SK-N-SH (cell line): ENCODE data around the gene EIF3A. TPM values are rescaled to one million over a fixed set of nuclear protein-coding genes. Genes with fewer than 3 reads are reported as not detected.

ENCODE experiments used
- CTCF ChIA-PET: fragments of 300-600, 350-600 bp; formaldehyde crosslinking; extraction: SDS; loops from one replicate; lab custom pipeline; 2021; lab: Yijun Ruan, JAX
- POLR2A ChIA-PET: fragments of 350-600 bp; sonication (Branson Sonifier 250); formaldehyde crosslinking; extraction: SDS; loops from one replicate; lab custom pipeline; 2020; ENCODE audit warnings: antibody characterized with exemption, inconsistent platforms; lab: Yijun Ruan, JAX
- DNase-seq: peaks from one replicate; pipeline ENCODE4 v3.0.0; 2012
- H2AFZ ChIP-seq: fragments of 200-600 bp; sonication (generic); 2 replicates; pipeline ENCODE4 v1.8.1; 2016; ENCODE audit warnings: antibody characterized with exemption, mild to moderate bottlenecking, low read depth
- H3F3A ChIP-seq: fragments of 200-600 bp; sonication (generic); replicated peaks from 2 replicates; pipeline ENCODE3; 2016; ENCODE audit warnings: antibody characterized with exemption, mild to moderate bottlenecking; ENCODE audit not compliant: insufficient read depth
- H3K27ac ChIP-seq, 2 experiments: fragments of 200-500 bp in 1 of 2; fragments of 200-600 bp in 1 of 2; sonication (Bioruptor generic) in 1 of 2; sonication (generic), shearing (Covaris generic) in 1 of 2; 2 replicates each; pipeline versions ENCODE4 v1.5.1 to v1.6.1; 2014 to 2016; ENCODE audit warnings: low read depth in 2 of 2, inconsistent platforms in 1 of 2, low read length in 1 of 2, mild to moderate bottlenecking in 1 of 2, mixed read lengths in 1 of 2
- H3K27me3 ChIP-seq: fragments of 200-600 bp; sonication (generic), shearing (Covaris generic); 2 replicates; pipeline ENCODE4 v1.6.1; 2016; ENCODE audit warnings: mixed run types; ENCODE audit not compliant: insufficient read depth
- H3K36me3 ChIP-seq, 2 experiments: fragments of 200-500 bp in 1 of 2; fragments of 200-600 bp in 1 of 2; sonication (Bioruptor generic) in 1 of 2; sonication (generic) in 1 of 2; replicated peaks in 1 of 2; 2 replicates each; pipeline versions ENCODE3 to v1.5.1; 2014 to 2016; ENCODE audit warnings: low read length in 1 of 2, mild to moderate bottlenecking in 1 of 2; ENCODE audit not compliant: insufficient read depth in 2 of 2, control insufficient read depth in 1 of 2
- H3K4me1 ChIP-seq, 2 experiments: fragments of 200-500 bp in 1 of 2; fragments of 200-600 bp in 1 of 2; sonication (Bioruptor generic) in 1 of 2; sonication (generic), shearing (Covaris generic) in 1 of 2; 2 replicates each; pipeline versions ENCODE4 v1.5.1 to v1.6.1; 2014 to 2016; ENCODE audit warnings: low read depth in 1 of 2, low read length in 1 of 2, mixed run types in 1 of 2; ENCODE audit not compliant: insufficient read depth in 2 of 2, control insufficient read depth in 1 of 2
- H3K4me2 ChIP-seq: fragments of 200-600 bp; sonication (generic), shearing (Covaris generic); 2 replicates; pipeline ENCODE4 v1.6.1; 2017; ENCODE audit warnings: mixed run types
- H3K4me3 ChIP-seq, 2 experiments: fragments of 200-500 bp in 1 of 2; fragments of 200-600 bp in 1 of 2; sonication (Bioruptor generic) in 1 of 2; sonication (generic), shearing (Covaris generic) in 1 of 2; 2 replicates each; pipeline versions ENCODE4 v1.5.1 to v1.8.1; 2014 to 2016; ENCODE audit warnings: low read depth in 2 of 2, inconsistent platforms in 1 of 2, low read length in 1 of 2, mild to moderate bottlenecking in 1 of 2, mixed read lengths in 1 of 2, moderate library complexity in 1 of 2
- H3K79me2 ChIP-seq: fragments of 200-600 bp; sonication (generic); 2 replicates; pipeline ENCODE4 v1.8.1; 2017; ENCODE audit warnings: mild to moderate bottlenecking; ENCODE audit not compliant: insufficient read depth
- H3K9ac ChIP-seq: fragments of 200-600 bp; sonication (generic); 2 replicates; pipeline ENCODE4 v1.6.1; 2017; ENCODE audit warnings: mixed run types
- H3K9me2 ChIP-seq: fragments of 200-600 bp; sonication (generic); 2 replicates; pipeline ENCODE4 v1.6.1; 2017; ENCODE audit warnings: mixed run types
- H3K9me3 ChIP-seq: fragments of 200-600 bp; sonication (generic); 2 replicates; pipeline ENCODE4 v1.6.1; 2017; ENCODE audit warnings: mixed run types, mild to moderate bottlenecking, moderate library complexity
- H4K20me1 ChIP-seq: fragments of 200-600 bp; sonication (generic); 2 replicates; pipeline ENCODE4 v1.6.1; 2017; ENCODE audit warnings: mild to moderate bottlenecking, mixed run types; ENCODE audit not compliant: insufficient read depth
- ELF1 ChIP-seq: IDR thresholded peaks from 2 replicates; pipeline ENCODE4 v1.4.0; 2012
- EP300 ChIP-seq, 2 experiments: IDR thresholded peaks; 2 replicates each; pipeline versions ENCODE4 v1.4.0 to v1.6.1; 2012; ENCODE audit warnings: borderline replicate concordance in 1 of 2, low read depth in 1 of 2, low read length in 1 of 2
- EZH2phosphoT487 ChIP-seq: fragments of 200-600 bp; sonication (generic); IDR thresholded peaks from 2 replicates; pipeline ENCODE4 v1.6.1; 2017; ENCODE audit warnings: low read depth, mixed run types, mild to moderate bottlenecking, antibody characterized with exemption, moderate library complexity, borderline replicate concordance
- FOSL2 ChIP-seq: IDR thresholded peaks from 2 replicates; pipeline ENCODE4 v1.4.0; 2012; ENCODE audit warnings: low read depth, mild to moderate bottlenecking, moderate library complexity, borderline replicate concordance
- FOXJ3 ChIP-seq: sonication (generic); formaldehyde crosslinking; IDR thresholded peaks from 2 replicates; pipeline ENCODE4 v1.5.1; 2020; ENCODE audit warnings: mild to moderate bottlenecking, missing genetic modification reagents
- GABPA ChIP-seq: IDR thresholded peaks from 2 replicates; pipeline ENCODE4 v1.4.0; 2012; ENCODE audit warnings: low read depth, mild to moderate bottlenecking
- GATA2 ChIP-seq: sonication (generic); formaldehyde crosslinking; IDR thresholded peaks from 2 replicates; pipeline ENCODE4 v1.5.0; 2020; ENCODE audit warnings: mild to moderate bottlenecking, missing genetic modification reagents
- JUND ChIP-seq: IDR thresholded peaks from 2 replicates; pipeline ENCODE4 v1.4.0; 2012
- MAX ChIP-seq: IDR thresholded peaks from 2 replicates; pipeline ENCODE4 v1.4.0; 2012; ENCODE audit warnings: low read depth
- MEF2A ChIP-seq: IDR thresholded peaks from 2 replicates; pipeline ENCODE4 v1.4.0; 2012; ENCODE audit warnings: low read depth, borderline replicate concordance
- NFIC ChIP-seq: IDR thresholded peaks from 2 replicates; pipeline ENCODE4 v1.4.0; 2012; ENCODE audit warnings: borderline replicate concordance
- NRF1 ChIP-seq: IDR thresholded peaks from 2 replicates; pipeline ENCODE4 v1.6.1; 2012; ENCODE audit warnings: low read depth, mild to moderate bottlenecking, low read length
- PBX3 ChIP-seq: IDR thresholded peaks from 2 replicates; pipeline ENCODE4; 2012
- RAD21 ChIP-seq: IDR thresholded peaks from 2 replicates; pipeline ENCODE4 v1.6.1; 2012; ENCODE audit warnings: mild to moderate bottlenecking, low read length
- RCOR1 ChIP-seq: fragments of 150-350 bp; IDR thresholded peaks from 2 replicates; pipeline ENCODE4 v1.6.1; 2017; ENCODE audit warnings: antibody characterized with exemption, low read length
- RFX5 ChIP-seq: IDR thresholded peaks from 2 replicates; pipeline ENCODE4 v1.6.1; 2012; ENCODE audit warnings: mild to moderate bottlenecking, improper control_type of control experiment, low read length
- SMC3 ChIP-seq: IDR thresholded peaks from 2 replicates; pipeline ENCODE4 v1.6.1; 2012; ENCODE audit warnings: low read depth, low read length, improper control_type of control experiment
- TEAD4 ChIP-seq: IDR thresholded peaks from 2 replicates; pipeline ENCODE4 v1.4.0; 2012; ENCODE audit warnings: mild to moderate bottlenecking, borderline replicate concordance; ENCODE audit not compliant: insufficient read depth
- YY1 ChIP-seq: IDR thresholded peaks from 2 replicates; pipeline ENCODE4 v1.4.0; 2012; ENCODE audit warnings: low read depth, mild to moderate bottlenecking
- whole genome bisulfite sequencing: methylation state at CpG from one replicate; pipeline ENCODE4 v1.1.6; 2017; ENCODE audit warnings: low lambda C conversion rate; 5-methylcytosine and 5-hydroxymethylcytosine counted together
- polyA plus RNA-seq, 3 experiments: library from polyadenylated mRNA; depleted of rRNA; stranded (reverse); fragments of >200 nt; gene quantifications; 2 replicates each; pipeline ENCODE4 v1.2.3, GENCODE V29; 2012
- TF ChIP-seq, protein P1 (sequence below): fragments of 150-350 bp; IDR thresholded peaks from 2 replicates; pipeline ENCODE4 v1.6.1; 2016; ENCODE audit warnings: mild to moderate bottlenecking, low read depth, low read length
- TF ChIP-seq, protein P2 (sequence below): fragments of 200-600 bp; sonication (generic); IDR thresholded peaks from 2 replicates; pipeline ENCODE4 v1.6.1; 2017; ENCODE audit warnings: antibody characterized with exemption, mild to moderate bottlenecking, moderate library complexity
- TF ChIP-seq, protein P3 (sequence below): fragments of 150-350 bp; IDR thresholded peaks from 2 replicates; pipeline ENCODE4 v1.6.1; 2017; ENCODE audit warnings: antibody characterized with exemption, low read length, low read depth, borderline replicate concordance

EIF3A gene
- polyA plus RNA-seq, 1 of the 3 experiments (the other 2 are of a cell fraction), result 25.8 TPM

- Histone ChIP-seq H3K79me2 (peaks cover 88% of the 10 kb centered on the region), H3K9me3 (no peaks in the 10 kb centered on the region), H3K27ac (no peak overlapping the region), H4K20me1 (peaks cover 11% of the 10 kb centered on the region), H3K27me3 (no peaks in the 10 kb centered on the region), H3K4me3 (no peak overlapping the region), H3K4me1 (no peaks in the 10 kb centered on the region), H3K9ac (no peak overlapping the region), H3K4me2 (no peak overlapping the region), H3F3A (peaks cover 10% of the 10 kb centered on the region), H2AFZ (no peak overlapping the region), H3K36me3 (peaks cover 86 to 98% of the 10 kb centered on the region in 2 experiments), H3K9me2 (no peaks in the 10 kb centered on the region)
- ChIA-PET POLR2A (no interaction called here), CTCF (no interaction called here)
- no peak for DNase-seq
- 93% methylated on average over 1 of the region's 1 CpG for WGBS
- TF ChIP-seq NFIC (no peak), ELF1 (no peak), RFX5 (no peak), FOXJ3 (CRISPR knock-in tag) (no peak), GABPA (no peak), MAX (no peak), RAD21 (no peak), YY1 (no peak), TEAD4 (no peak), EZH2phosphoT487 (no peak), NRF1 (no peak)
- TF ChIP-seq, protein P1, sequence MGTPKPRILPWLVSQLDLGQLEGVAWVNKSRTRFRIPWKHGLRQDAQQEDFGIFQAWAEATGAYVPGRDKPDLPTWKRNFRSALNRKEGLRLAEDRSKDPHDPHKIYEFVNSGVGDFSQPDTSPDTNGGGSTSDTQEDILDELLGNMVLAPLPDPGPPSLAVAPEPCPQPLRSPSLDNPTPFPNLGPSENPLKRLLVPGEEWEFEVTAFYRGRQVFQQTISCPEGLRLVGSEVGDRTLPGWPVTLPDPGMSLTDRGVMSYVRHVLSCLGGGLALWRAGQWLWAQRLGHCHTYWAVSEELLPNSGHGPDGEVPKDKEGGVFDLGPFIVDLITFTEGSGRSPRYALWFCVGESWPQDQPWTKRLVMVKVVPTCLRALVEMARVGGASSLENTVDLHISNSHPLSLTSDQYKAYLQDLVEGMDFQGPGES, result no peak
These were observed 25.1 kb downstream of the EIF3A start for GRCh38 chr10:119055472-119055871.

- H3K4me1 ChIP-seq, result no peaks in the 10 kb centered on the region
- no peak overlapping the region for H3K4me3 ChIP-seq
- H3K9ac ChIP-seq, result no peak overlapping the region
- H3K9me2 ChIP-seq, result no peaks in the 10 kb centered on the region
- H2AFZ ChIP-seq, result no peak overlapping the region
- H3K27me3 ChIP-seq, result no peaks in the 10 kb centered on the region
- H3K4me2 ChIP-seq, result no peak overlapping the region
- DNase-seq, result no peak
- 91% methylated on average over 3 of the region's 3 CpGs for WGBS
- peaks cover 79 to 89% of the 10 kb centered on the region in 2 experiments for H3K36me3 ChIP-seq
- peaks cover 17% of the 10 kb centered on the region for H3F3A ChIP-seq
- peaks cover 88% of the 10 kb centered on the region for H3K79me2 ChIP-seq
- CTCF ChIA-PET, result no interaction called here
- no peaks in the 10 kb centered on the region for H3K9me3 ChIP-seq
- peaks cover 36% of the 10 kb centered on the region for H4K20me1 ChIP-seq
- POLR2A ChIA-PET, result no interaction called here
- no peak overlapping the region for H3K27ac ChIP-seq
- TF ChIP-seq MEF2A (no peak), SMC3 (no peak), EP300 (IDR thresholded peaks at IDR 0.05; ENCODE audit: borderline replicate concordance in 1 of 2, low read depth in 1 of 2, low read length in 1 of 2) (no peak), NFIC (no peak), PBX3 (no peak), RCOR1 (no peak), RAD21 (no peak), MAX (no peak), FOSL2 (no peak), ELF1 (no peak), JUND (no peak), NRF1 (no peak), GATA2 (CRISPR knock-in tag) (no peak)
- TF ChIP-seq, protein P1, result no peak
- TF ChIP-seq, protein P2, sequence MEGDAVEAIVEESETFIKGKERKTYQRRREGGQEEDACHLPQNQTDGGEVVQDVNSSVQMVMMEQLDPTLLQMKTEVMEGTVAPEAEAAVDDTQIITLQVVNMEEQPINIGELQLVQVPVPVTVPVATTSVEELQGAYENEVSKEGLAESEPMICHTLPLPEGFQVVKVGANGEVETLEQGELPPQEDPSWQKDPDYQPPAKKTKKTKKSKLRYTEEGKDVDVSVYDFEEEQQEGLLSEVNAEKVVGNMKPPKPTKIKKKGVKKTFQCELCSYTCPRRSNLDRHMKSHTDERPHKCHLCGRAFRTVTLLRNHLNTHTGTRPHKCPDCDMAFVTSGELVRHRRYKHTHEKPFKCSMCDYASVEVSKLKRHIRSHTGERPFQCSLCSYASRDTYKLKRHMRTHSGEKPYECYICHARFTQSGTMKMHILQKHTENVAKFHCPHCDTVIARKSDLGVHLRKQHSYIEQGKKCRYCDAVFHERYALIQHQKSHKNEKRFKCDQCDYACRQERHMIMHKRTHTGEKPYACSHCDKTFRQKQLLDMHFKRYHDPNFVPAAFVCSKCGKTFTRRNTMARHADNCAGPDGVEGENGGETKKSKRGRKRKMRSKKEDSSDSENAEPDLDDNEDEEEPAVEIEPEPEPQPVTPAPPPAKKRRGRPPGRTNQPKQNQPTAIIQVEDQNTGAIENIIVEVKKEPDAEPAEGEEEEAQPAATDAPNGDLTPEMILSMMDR, result no peak
- TF ChIP-seq, protein P3, sequence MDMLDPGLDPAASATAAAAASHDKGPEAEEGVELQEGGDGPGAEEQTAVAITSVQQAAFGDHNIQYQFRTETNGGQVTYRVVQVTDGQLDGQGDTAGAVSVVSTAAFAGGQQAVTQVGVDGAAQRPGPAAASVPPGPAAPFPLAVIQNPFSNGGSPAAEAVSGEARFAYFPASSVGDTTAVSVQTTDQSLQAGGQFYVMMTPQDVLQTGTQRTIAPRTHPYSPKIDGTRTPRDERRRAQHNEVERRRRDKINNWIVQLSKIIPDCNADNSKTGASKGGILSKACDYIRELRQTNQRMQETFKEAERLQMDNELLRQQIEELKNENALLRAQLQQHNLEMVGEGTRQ, result no peak
These were observed 28.8 kb downstream of the EIF3A start for GRCh38 chr10:119051775-119052174.
